Right atrium auricular region (tissue), 2 donors: ENCODE data around the gene ADGRE3. TPM values are rescaled to one million over a fixed set of nuclear protein-coding genes. Genes with fewer than 3 reads are reported as not detected.

Experiments
- DNase-seq: peaks from one replicate; pipeline ENCODE4 v3.0.0-alpha.2; 2019; ENCODE audit warnings: low spot score
- H3K27ac ChIP-seq, 2 donors: fragments of 200-600 bp; sonication (generic); 1 replicate in 1 of 2; 2 replicates in 1 of 2; pipeline ENCODE4 v1.5.1; 2016 to 2019
- H3K27me3 ChIP-seq, 2 donors: fragments of 200-600 bp; sonication (generic); one replicate each; pipeline versions ENCODE4 v1.5.1 to v1.6.0; 2017 to 2019
- H3K36me3 ChIP-seq: fragments of 200-600 bp; sonication (generic); one replicate; pipeline ENCODE4 v1.5.1; 2016
- H3K4me1 ChIP-seq, 2 donors: fragments of 200-600 bp; sonication (generic); one replicate each; pipeline versions ENCODE4 v1.5.1 to v1.6.0; 2017 to 2019
- H3K4me3 ChIP-seq, 2 donors: fragments of 200-600 bp; sonication (generic); 1 replicate in 1 of 2; 2 replicates in 1 of 2; pipeline ENCODE4 v1.5.1; 2017 to 2019; ENCODE audit warnings: mild to moderate bottlenecking in 1 of 2, moderate library complexity in 1 of 2
- H3K9me3 ChIP-seq, 2 donors: fragments of 200-600 bp; sonication (generic); one replicate each; pipeline ENCODE4 v1.5.1; 2019
- CTCF ChIP-seq, 2 donors: fragments of 200-600 bp; sonication (generic); IDR thresholded peaks; one replicate each; pipeline ENCODE4 v1.5.1; 2019; ENCODE audit warnings: antibody characterized with exemption in 2 of 2
- total RNA-seq, 2 donors: library from RNA; depleted of rRNA; stranded (reverse); fragments of >200 nt; gene quantifications; one replicate each; pipeline ENCODE4 v1.1.0, GENCODE V29; 2016

The ADGRE3 gene
- total RNA-seq, 2 donors from 2014 or later = not detected

DNA sequence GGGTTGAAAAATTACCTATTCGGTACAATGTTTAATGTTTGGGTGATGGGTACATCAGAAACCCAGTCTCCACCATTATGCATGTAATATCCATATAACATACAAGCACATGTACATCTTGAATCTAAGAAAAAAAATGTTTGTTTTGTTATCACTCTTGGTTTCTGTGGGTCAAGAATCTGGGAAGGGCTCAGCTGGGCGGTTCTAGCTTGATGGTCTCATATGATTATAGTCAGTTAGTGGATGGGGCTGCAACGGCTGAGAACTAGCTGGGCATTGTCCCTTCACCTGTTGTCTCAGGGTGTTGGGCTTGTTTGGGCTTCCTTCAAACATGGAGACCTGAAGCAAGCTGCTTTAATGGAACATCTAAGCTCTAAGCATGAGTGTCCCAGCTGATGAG, 4.7 kb downstream of the ADGRE3 start:
- Histone ChIP-seq H3K4me1 (no peaks in the 10 kb centered on the region), H3K4me3 (no peak overlapping the region), H3K27me3 (no peaks in the 10 kb centered on the region), H3K27ac (no peak overlapping the region), H3K36me3 (no peaks in the 10 kb centered on the region), H3K9me3 (peaks cover 0 to 13% of the 10 kb centered on the region in 2 donors)
- no peak for TF ChIP-seq CTCF (IDR thresholded peaks at IDR 0.05)
- no peak for DNase-seq

GRCh38 chr19:14661372-14661924, 13.2 kb downstream of the ADGRE3 start:
- no peak for TF ChIP-seq CTCF (IDR thresholded peaks at IDR 0.05)
- Histone ChIP-seq H3K27me3 (no peaks in the 10 kb centered on the region), H3K9me3 (no peaks in the 10 kb centered on the region), H3K27ac (no peak overlapping the region), H3K36me3 (no peaks in the 10 kb centered on the region), H3K4me1 (no peaks in the 10 kb centered on the region), H3K4me3 (no peak overlapping the region)
- no peak for DNase-seq

- Histone ChIP-seq H3K27me3 (no peaks in the 10 kb centered on the region), H3K9me3 (no peaks in the 10 kb centered on the region), H3K27ac (no peak overlapping the region), H3K36me3 (no peaks in the 10 kb centered on the region), H3K4me3 (no peak overlapping the region), H3K4me1 (no peaks in the 10 kb centered on the region)
- no peak for TF ChIP-seq CTCF (IDR thresholded peaks at IDR 0.05)
- DNase-seq = no peak
These were observed 14.7 kb downstream of the ADGRE3 start for GRCh38 chr19:14659874-14660489.

- no peak for TF ChIP-seq CTCF (IDR thresholded peaks at IDR 0.05)
- no peaks in the 10 kb centered on the region for H3K27me3 ChIP-seq
- H3K4me3 ChIP-seq = no peak overlapping the region
- no peaks in the 10 kb centered on the region for H3K9me3 ChIP-seq
- no peaks in the 10 kb centered on the region for H3K4me1 ChIP-seq
- H3K36me3 ChIP-seq = no peaks in the 10 kb centered on the region
- no peak for DNase-seq
- H3K27ac ChIP-seq = no peak overlapping the region
These were observed 18.9 kb downstream of the ADGRE3 start for GRCh38 chr19:14655726-14656125.

GRCh38 chr19:14654786-14655560, 19.7 kb downstream of the ADGRE3 start:
- DNase-seq = no peak
- H3K27ac ChIP-seq = no peak overlapping the region
- no peak for TF ChIP-seq CTCF (IDR thresholded peaks at IDR 0.05)
- H3K4me3 ChIP-seq = no peak overlapping the region
- H3K36me3 ChIP-seq = no peaks in the 10 kb centered on the region
- H3K27me3 ChIP-seq = no peaks in the 10 kb centered on the region
- no peaks in the 10 kb centered on the region for H3K4me1 ChIP-seq
- H3K9me3 ChIP-seq = no peaks in the 10 kb centered on the region
